Nephron progenitor cell (in vitro differentiated cells): Measurements from ENCODE around the gene CYSTM1.

Experiments
- DNase-seq: peaks from one replicate; pipeline ENCODE4 v3.0.0; 2021
- H3K27ac Mint-ChIP-seq: 2 replicates; pipeline ENCODE4 v1.8.0; 2021; ENCODE audit warnings: mild to moderate bottlenecking, moderate library complexity, mixed read lengths
- H3K27me3 Mint-ChIP-seq: 2 replicates; pipeline ENCODE4 v1.8.0; 2021; ENCODE audit warnings: mild to moderate bottlenecking, low read depth, mixed read lengths; ENCODE audit not compliant: poor library complexity
- H3K36me3 Mint-ChIP-seq: 2 replicates; pipeline ENCODE4 v1.8.0; 2021; ENCODE audit warnings: low read depth, mixed read lengths
- H3K4me1 Mint-ChIP-seq: 2 replicates; pipeline ENCODE4 v1.8.0; 2021; ENCODE audit warnings: mixed read lengths
- H3K4me3 Mint-ChIP-seq: 2 replicates; pipeline ENCODE4 v1.8.0; 2021; ENCODE audit warnings: mild to moderate bottlenecking, moderate library complexity, mixed read lengths
- H3K9me3 Mint-ChIP-seq: 2 replicates; pipeline ENCODE4 v1.8.0; 2021; ENCODE audit warnings: mild to moderate bottlenecking, moderate library complexity, mixed read lengths
- TF ChIP-seq, protein P1 (sequence below): fragments of 200-600 bp; sonication (generic); IDR thresholded peaks from 2 replicates; pipeline ENCODE4 v1.5.0; 2021; ENCODE audit warnings: antibody characterized with exemption

CYSTM1 gene, protein sequence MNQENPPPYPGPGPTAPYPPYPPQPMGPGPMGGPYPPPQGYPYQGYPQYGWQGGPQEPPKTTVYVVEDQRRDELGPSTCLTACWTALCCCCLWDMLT

DNA sequence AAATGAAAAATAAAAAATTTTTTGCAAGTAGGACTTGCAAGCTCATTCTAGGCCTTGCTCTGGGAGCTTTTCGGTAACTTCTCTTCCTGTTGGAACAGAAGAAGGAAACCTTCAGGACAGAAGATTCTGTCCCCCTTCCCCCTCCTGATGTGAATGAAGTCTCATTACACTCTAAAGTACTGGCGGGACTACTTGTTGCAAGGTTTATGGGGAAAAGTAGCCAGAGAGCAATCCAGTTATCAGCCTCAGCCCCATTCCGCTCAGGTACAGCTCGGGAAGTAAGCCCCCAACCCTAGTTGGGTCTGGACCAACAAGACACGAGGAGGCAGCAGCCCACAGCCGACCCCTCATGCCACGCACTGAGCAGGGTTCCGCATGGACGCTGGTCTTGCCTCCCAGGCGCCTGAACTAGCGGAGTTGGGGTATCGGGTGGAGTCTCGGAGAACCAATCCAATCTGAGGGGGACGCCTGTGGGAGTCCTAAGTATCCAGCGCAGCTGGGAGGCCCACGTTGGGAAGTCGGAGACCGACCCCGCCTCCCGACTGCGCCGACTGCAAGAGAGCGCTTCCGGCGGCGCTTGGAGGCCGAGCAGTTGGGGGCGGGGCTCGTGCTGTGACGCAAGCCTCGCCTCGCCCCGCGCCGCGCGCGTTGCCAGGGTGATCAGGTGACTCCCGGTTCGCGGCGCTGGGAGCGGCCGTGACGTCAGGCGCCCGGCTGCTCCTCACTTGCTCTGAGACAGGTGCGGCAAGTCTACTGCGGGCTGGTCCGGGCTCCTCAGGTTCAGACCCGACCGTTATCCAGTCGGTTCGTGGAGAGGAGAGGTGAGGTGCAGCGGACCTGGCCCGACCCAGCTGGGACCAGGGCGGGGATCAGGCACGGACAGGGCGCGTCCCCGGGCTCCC lies at the start of gene CYSTM1:
Gene CYSTM1 (plus strand): TSS at position 724 of the 902 bp plus-strand sequence. CDS start 19,278 bp downstream, outside the sequence.
- DNase-seq, result peak; percentile 97
- Mint-ChIP-seq H3K27ac (peak within 1 kb of the TSS; percentile 99), H3K4me1 (peaks cover 29% of the 10 kb centered on the region), H3K36me3 (no peaks in the 10 kb centered on the region), H3K27me3 (peaks cover 31% of the 10 kb centered on the region), H3K9me3 (no peaks in the 10 kb centered on the region), H3K4me3 (peak within 1 kb of the TSS; percentile 95)
- TF ChIP-seq, protein P1, sequence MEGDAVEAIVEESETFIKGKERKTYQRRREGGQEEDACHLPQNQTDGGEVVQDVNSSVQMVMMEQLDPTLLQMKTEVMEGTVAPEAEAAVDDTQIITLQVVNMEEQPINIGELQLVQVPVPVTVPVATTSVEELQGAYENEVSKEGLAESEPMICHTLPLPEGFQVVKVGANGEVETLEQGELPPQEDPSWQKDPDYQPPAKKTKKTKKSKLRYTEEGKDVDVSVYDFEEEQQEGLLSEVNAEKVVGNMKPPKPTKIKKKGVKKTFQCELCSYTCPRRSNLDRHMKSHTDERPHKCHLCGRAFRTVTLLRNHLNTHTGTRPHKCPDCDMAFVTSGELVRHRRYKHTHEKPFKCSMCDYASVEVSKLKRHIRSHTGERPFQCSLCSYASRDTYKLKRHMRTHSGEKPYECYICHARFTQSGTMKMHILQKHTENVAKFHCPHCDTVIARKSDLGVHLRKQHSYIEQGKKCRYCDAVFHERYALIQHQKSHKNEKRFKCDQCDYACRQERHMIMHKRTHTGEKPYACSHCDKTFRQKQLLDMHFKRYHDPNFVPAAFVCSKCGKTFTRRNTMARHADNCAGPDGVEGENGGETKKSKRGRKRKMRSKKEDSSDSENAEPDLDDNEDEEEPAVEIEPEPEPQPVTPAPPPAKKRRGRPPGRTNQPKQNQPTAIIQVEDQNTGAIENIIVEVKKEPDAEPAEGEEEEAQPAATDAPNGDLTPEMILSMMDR, result no peak

DNA sequence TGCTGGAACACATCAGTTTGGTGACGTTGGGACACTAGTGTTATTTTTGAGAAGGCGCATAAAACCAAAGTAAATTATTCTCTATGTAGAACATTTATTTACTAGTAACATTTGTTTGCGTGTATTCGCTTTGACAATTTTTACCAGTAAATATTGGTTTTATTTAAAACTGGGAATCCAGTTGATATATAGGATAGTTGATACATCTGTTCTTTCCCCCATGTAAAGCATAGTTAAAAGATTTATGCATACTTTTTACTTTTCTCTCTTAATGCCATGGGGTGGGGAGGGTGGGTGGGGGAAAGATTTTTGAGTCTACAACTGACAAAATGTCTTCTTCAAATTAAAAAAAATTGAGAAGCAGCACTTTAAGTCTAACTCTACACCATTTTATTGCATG lies 49.4 kb upstream of the CYSTM1 start, which contains the start of gene IGIP:
Gene IGIP (plus strand): TSS at position 301 of the 400 bp plus-strand sequence. CDS start 2,540 bp downstream, outside the sequence.
- no peaks in the 10 kb centered on the region for H3K36me3 Mint-ChIP-seq
- H3K4me1 Mint-ChIP-seq, result no peaks in the 10 kb centered on the region
- DNase-seq, result no peak
- H3K27me3 Mint-ChIP-seq, result peaks cover 51% of the 10 kb centered on the region
- no peak within 1 kb of the TSS for H3K27ac Mint-ChIP-seq
- no peak within 1 kb of the TSS for H3K4me3 Mint-ChIP-seq
- H3K9me3 Mint-ChIP-seq, result no peaks in the 10 kb centered on the region
- TF ChIP-seq, protein P1, result no peak

DNA sequence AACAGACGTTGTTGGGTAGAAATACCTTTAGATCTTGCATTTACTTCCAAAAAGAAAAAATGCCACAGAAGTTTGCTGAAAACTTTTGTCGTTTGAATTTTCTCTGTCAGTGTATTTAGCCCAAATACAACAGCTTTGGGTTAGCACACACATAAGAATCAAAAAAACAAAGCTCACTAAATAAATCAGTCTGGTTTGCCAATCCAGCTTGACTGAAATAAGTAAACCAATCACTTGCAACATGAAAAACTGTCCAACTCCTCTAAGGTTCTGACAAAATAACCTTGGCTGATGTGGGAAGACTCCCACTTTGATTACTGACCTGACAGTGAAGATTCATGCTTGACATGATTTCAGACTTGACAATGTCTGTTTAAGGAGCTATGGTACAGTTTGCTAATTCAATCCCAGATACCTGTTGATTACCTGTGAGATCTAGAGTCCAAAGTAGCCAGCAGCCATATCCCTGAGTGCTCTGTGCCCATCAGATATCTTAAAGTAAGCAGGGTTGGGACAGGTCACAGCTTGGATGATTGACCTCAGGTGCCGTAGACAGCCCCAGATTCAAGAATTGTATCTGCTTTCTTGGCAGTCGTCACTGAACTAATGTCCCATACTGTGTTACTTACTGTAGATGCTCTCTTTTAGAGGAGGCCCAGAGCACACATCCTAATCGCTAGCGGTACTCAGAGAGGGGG lies 48.5 kb upstream of the CYSTM1 start:
- TF ChIP-seq, protein P1, result no peak
- no peak for DNase-seq
- no peaks in the 10 kb centered on the region for H3K4me1 Mint-ChIP-seq
- H3K9me3 Mint-ChIP-seq, result no peaks in the 10 kb centered on the region
- H3K27ac Mint-ChIP-seq, result no peak overlapping the region
- peaks cover 47% of the 10 kb centered on the region for H3K27me3 Mint-ChIP-seq
- no peak overlapping the region for H3K4me3 Mint-ChIP-seq
- H3K36me3 Mint-ChIP-seq, result no peaks in the 10 kb centered on the region

DNA sequence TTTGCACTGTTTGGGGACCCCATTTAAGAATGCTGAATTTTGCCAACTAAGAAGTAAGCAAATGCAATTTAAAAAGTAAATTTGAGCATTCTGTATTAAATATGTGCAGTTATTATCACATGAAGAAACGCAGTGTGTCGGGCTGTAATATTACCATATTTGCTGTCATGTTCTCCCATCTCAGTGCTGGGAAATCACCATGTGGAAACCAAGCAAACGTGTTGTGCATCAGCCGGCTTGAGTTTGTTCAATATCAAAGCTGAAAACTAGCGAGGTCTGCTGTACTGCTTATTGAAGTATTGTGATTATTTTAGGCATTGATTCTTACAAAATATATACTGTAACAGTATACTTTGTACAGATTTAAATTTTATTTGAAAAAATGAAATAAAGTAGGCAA lies 46.6 kb upstream of the CYSTM1 start:
- no peak for DNase-seq
- no peak overlapping the region for H3K4me3 Mint-ChIP-seq
- no peaks in the 10 kb centered on the region for H3K4me1 Mint-ChIP-seq
- TF ChIP-seq, protein P1, result no peak
- no peaks in the 10 kb centered on the region for H3K36me3 Mint-ChIP-seq
- H3K9me3 Mint-ChIP-seq, result no peaks in the 10 kb centered on the region
- H3K27me3 Mint-ChIP-seq, result peaks cover 39% of the 10 kb centered on the region
- H3K27ac Mint-ChIP-seq, result no peak overlapping the region

DNA sequence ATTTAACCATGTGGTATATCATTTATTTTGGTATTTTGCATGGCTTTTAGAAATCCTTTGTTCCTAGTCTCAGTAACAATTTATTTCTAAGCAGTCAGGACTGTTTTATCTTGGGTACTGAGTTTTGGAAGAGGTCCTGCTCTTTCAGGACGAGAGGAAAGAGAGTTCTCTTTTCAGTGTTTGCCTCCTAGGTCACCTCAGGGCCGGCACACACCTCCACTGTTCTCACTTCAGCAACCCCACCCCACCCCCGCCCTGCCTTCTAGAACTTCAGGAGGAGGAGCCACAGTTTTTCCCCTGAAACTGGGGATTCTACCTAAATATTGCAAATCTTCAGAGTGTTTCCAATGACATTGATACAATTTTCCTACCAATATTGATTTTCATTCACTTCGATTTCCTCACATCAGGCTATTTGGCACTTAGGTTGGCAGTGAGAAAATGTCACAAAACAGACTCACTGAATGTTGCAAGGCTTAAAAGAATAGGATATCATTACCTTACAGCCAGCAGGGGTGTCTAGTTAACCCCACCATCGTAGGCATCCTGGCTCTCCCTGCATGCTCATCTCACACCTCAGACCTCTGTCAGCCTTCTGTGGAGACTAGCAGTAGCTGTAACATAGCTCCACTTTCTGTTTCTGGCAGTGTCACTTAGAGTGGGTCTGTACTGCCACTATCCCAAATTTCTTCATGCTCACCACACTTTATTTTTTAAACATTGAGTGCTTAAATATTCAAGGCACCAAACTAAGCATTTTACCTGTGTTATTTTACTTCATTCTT lies 43.8 kb upstream of the CYSTM1 start:
- Mint-ChIP-seq H3K4me3 (no peak overlapping the region), H3K9me3 (no peaks in the 10 kb centered on the region), H3K27me3 (peaks cover 26% of the 10 kb centered on the region), H3K36me3 (no peaks in the 10 kb centered on the region), H3K27ac (no peak overlapping the region), H3K4me1 (no peaks in the 10 kb centered on the region)
- TF ChIP-seq, protein P1, result no peak
- no peak for DNase-seq
